ENCODE results near the gene FRK.

FRK gene

DNA sequence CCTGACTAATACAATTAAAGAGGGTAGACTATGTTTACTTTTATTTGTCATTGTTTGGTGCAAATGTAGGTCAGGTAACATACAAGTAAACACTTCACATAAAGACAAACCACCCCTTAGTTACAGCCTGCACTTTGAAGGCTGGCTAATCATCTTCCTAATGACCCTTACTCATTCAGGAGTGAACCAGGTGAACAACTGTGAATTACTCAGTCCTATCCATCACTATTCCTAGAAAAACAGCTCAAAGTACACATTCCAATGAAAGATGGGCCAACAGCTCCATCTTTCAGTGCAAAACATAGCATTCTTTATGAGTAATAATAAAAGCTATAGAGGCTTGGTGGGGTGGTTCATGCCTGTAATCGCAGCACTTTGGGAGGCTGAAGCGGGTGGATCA is 78.2 kb downstream of the FRK start:
- no peak for DNase-seq (ENCODE audit: low spot score)
- Histone ChIP-seq H2BK15ac (ENCODE audit: low read length) (no peak overlapping the region), H3K9me3 (replicated peaks in 1 of 2; ENCODE audit: control insufficient read depth in 2 of 2, insufficient read depth in 1 of 2, low read depth in 1 of 2, low read length in 2 of 2) (no peaks in the 10 kb centered on the region), H2AK5ac (ENCODE audit: low read depth, low read length) (no peak overlapping the region), H3K79me1 (ENCODE audit: low read depth, low read length) (no peaks in the 10 kb centered on the region), H3K4me3 (ENCODE audit: low read length in 2 of 2) (no peak overlapping the region), H3K23ac (ENCODE audit: low read depth, low read length, poor library complexity) (no peak overlapping the region), H2BK5ac (ENCODE audit: low read length) (no peak overlapping the region), H3K4me1 (ENCODE audit: control insufficient read depth in 2 of 2, insufficient read depth in 1 of 2, low read depth in 1 of 2, low read length in 2 of 2) (no peaks in the 10 kb centered on the region), H3K18ac (ENCODE audit: low read length) (no peak overlapping the region), H4K8ac (ENCODE audit: low read depth, low read length) (no peak overlapping the region), H2BK12ac (ENCODE audit: low read length) (no peak overlapping the region), H3K27ac (replicated peaks; ENCODE audit: low read length) (no peak overlapping the region), H2BK120ac (ENCODE audit: low read depth, low read length) (no peak overlapping the region), H3K4me2 (ENCODE audit: insufficient read depth, low read length, poor library complexity, severe bottlenecking) (no peak overlapping the region), H3K14ac (ENCODE audit: low read length) (no peak overlapping the region), H2AFZ (ENCODE audit: low read length) (no peak overlapping the region), H3K36me3 (replicated peaks in 1 of 2; ENCODE audit: control insufficient read depth in 2 of 2, insufficient read depth in 2 of 2, low read length in 2 of 2) (no peaks in the 10 kb centered on the region), H3K9ac (ENCODE audit: low read depth, low read length, poor library complexity) (no peak overlapping the region), H3K27me3 (ENCODE audit: control insufficient read depth in 3 of 3, insufficient read depth in 3 of 3, low read depth in 1 of 3, low read length in 3 of 3) (no peaks in the 10 kb centered on the region), H4K91ac (ENCODE audit: low read depth, low read length, poor library complexity) (no peak overlapping the region), H3K4ac (ENCODE audit: low read length) (no peak overlapping the region)
- WGBS, 2 donors (ENCODE audit: extremely low coverage in 2 of 2, insufficient read length in 2 of 2, insufficient replicate concordance in 1 of 2), result no CpG with 5 or more reads among the region's 2 CpGs

DNA sequence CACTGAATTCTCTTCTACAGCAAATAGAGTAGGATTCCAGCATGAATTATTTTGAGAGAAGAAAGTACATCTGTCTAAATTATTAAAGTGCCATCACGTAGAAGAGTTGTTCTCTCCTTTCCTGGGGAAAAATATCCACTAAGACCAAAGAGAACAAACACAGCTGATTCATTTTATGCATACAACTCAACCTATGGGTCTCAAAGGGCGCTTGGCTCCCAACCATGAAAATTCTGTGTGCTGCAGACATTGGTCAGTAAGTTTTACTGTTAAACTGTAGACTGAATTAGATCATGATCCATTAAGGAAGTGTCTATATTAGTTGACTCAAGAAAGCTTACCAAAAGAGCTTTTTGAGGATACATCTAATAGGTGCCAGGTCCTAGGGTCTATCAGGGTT is 83.5 kb downstream of the FRK start:
- Histone ChIP-seq H3K4me3 (ENCODE audit: low read length in 2 of 2) (no peak overlapping the region), H3K23ac (ENCODE audit: low read depth, low read length, poor library complexity) (no peak overlapping the region), H4K8ac (ENCODE audit: low read depth, low read length) (no peak overlapping the region), H2AFZ (ENCODE audit: low read length) (no peak overlapping the region), H2BK120ac (ENCODE audit: low read depth, low read length) (no peak overlapping the region), H3K4ac (ENCODE audit: low read length) (no peak overlapping the region), H3K79me1 (ENCODE audit: low read depth, low read length) (no peaks in the 10 kb centered on the region), H3K9me3 (replicated peaks in 1 of 2; ENCODE audit: control insufficient read depth in 2 of 2, insufficient read depth in 1 of 2, low read depth in 1 of 2, low read length in 2 of 2) (no peaks in the 10 kb centered on the region), H3K9ac (ENCODE audit: low read depth, low read length, poor library complexity) (no peak overlapping the region), H3K14ac (ENCODE audit: low read length) (no peak overlapping the region), H3K27me3 (ENCODE audit: control insufficient read depth in 3 of 3, insufficient read depth in 3 of 3, low read depth in 1 of 3, low read length in 3 of 3) (no peaks in the 10 kb centered on the region), H3K4me1 (ENCODE audit: control insufficient read depth in 2 of 2, insufficient read depth in 1 of 2, low read depth in 1 of 2, low read length in 2 of 2) (no peaks in the 10 kb centered on the region), H2BK15ac (ENCODE audit: low read length) (no peak overlapping the region), H2AK5ac (ENCODE audit: low read depth, low read length) (no peak overlapping the region), H3K36me3 (replicated peaks in 1 of 2; ENCODE audit: control insufficient read depth in 2 of 2, insufficient read depth in 2 of 2, low read length in 2 of 2) (no peaks in the 10 kb centered on the region), H3K27ac (replicated peaks; ENCODE audit: low read length) (no peak overlapping the region), H3K4me2 (ENCODE audit: insufficient read depth, low read length, poor library complexity, severe bottlenecking) (no peak overlapping the region), H2BK12ac (ENCODE audit: low read length) (no peak overlapping the region), H2BK5ac (ENCODE audit: low read length) (no peak overlapping the region), H4K91ac (ENCODE audit: low read depth, low read length, poor library complexity) (no peak overlapping the region), H3K18ac (ENCODE audit: low read length) (no peak overlapping the region)
- no CpG with 5 or more reads among the region's 2 CpGs for WGBS, 2 donors (ENCODE audit: extremely low coverage in 2 of 2, insufficient read length in 2 of 2, insufficient replicate concordance in 1 of 2)
- no peak for DNase-seq (ENCODE audit: low spot score)

- H3K9me3 ChIP-seq (replicated peaks in 1 of 2; ENCODE audit: control insufficient read depth in 2 of 2, insufficient read depth in 1 of 2, low read depth in 1 of 2, low read length in 2 of 2), result no peaks in the 10 kb centered on the region
- H3K14ac ChIP-seq (ENCODE audit: low read length), result no peak overlapping the region
- H3K27ac ChIP-seq (replicated peaks; ENCODE audit: low read length), result no peak overlapping the region
- no peaks in the 10 kb centered on the region for H3K27me3 ChIP-seq (ENCODE audit: control insufficient read depth in 3 of 3, insufficient read depth in 3 of 3, low read depth in 1 of 3, low read length in 3 of 3)
- H3K4me1 ChIP-seq (ENCODE audit: control insufficient read depth in 2 of 2, insufficient read depth in 1 of 2, low read depth in 1 of 2, low read length in 2 of 2), result no peaks in the 10 kb centered on the region
- H2BK5ac ChIP-seq (ENCODE audit: low read length), result no peak overlapping the region
- H3K9ac ChIP-seq (ENCODE audit: low read depth, low read length, poor library complexity), result no peak overlapping the region
- H3K23ac ChIP-seq (ENCODE audit: low read depth, low read length, poor library complexity), result no peak overlapping the region
- H4K91ac ChIP-seq (ENCODE audit: low read depth, low read length, poor library complexity), result no peak overlapping the region
- no CpG with 5 or more reads among the region's 2 CpGs for WGBS, 2 donors (ENCODE audit: extremely low coverage in 2 of 2, insufficient read length in 2 of 2, insufficient replicate concordance in 1 of 2)
- no peak overlapping the region for H3K18ac ChIP-seq (ENCODE audit: low read length)
- H4K8ac ChIP-seq (ENCODE audit: low read depth, low read length), result no peak overlapping the region
- H3K4me2 ChIP-seq (ENCODE audit: insufficient read depth, low read length, poor library complexity, severe bottlenecking), result no peak overlapping the region
- no peak overlapping the region for H2BK120ac ChIP-seq (ENCODE audit: low read depth, low read length)
- H2BK15ac ChIP-seq (ENCODE audit: low read length), result no peak overlapping the region
- H2AFZ ChIP-seq (ENCODE audit: low read length), result no peak overlapping the region
- H2AK5ac ChIP-seq (ENCODE audit: low read depth, low read length), result no peak overlapping the region
- H3K79me1 ChIP-seq (ENCODE audit: low read depth, low read length), result no peaks in the 10 kb centered on the region
- no peak overlapping the region for H3K4ac ChIP-seq (ENCODE audit: low read length)
- DNase-seq (ENCODE audit: low spot score), result no peak
- H2BK12ac ChIP-seq (ENCODE audit: low read length), result no peak overlapping the region
- no peaks in the 10 kb centered on the region for H3K36me3 ChIP-seq (replicated peaks in 1 of 2; ENCODE audit: control insufficient read depth in 2 of 2, insufficient read depth in 2 of 2, low read length in 2 of 2)
- H3K4me3 ChIP-seq (ENCODE audit: low read length in 2 of 2), result no peak overlapping the region
Measured at GRCh38 chr6:115976321-115976870, 84.3 kb downstream of the FRK start.

DNA sequence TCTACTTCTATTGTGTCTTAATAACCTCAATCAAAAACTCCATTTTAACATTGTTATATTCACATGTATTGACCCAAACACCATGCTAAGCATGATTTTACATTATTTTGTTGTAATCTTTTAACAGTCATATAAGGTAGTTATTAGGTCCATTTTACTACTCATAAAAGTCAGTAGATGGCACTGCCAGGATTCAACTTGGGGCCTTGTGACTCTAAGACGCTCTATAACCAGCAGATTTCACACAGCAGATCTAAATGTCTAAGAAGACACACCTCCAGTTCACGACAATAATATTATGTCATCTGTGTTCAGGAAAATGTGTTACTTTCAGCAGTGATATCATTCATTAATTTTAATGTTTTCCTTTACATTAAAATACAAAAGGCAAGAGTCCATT is 88.0 kb downstream of the FRK start:
- Histone ChIP-seq H3K4ac (ENCODE audit: low read length) (no peak overlapping the region), H2BK5ac (ENCODE audit: low read length) (no peak overlapping the region), H4K91ac (ENCODE audit: low read depth, low read length, poor library complexity) (no peak overlapping the region), H2AK5ac (ENCODE audit: low read depth, low read length) (no peak overlapping the region), H3K9ac (ENCODE audit: low read depth, low read length, poor library complexity) (no peak overlapping the region), H3K18ac (ENCODE audit: low read length) (no peak overlapping the region), H2BK15ac (ENCODE audit: low read length) (no peak overlapping the region), H2BK12ac (ENCODE audit: low read length) (no peak overlapping the region), H2AFZ (ENCODE audit: low read length) (no peak overlapping the region), H2BK120ac (ENCODE audit: low read depth, low read length) (no peak overlapping the region), H3K27me3 (ENCODE audit: control insufficient read depth in 3 of 3, insufficient read depth in 3 of 3, low read depth in 1 of 3, low read length in 3 of 3) (no peaks in the 10 kb centered on the region), H3K4me1 (ENCODE audit: control insufficient read depth in 2 of 2, insufficient read depth in 1 of 2, low read depth in 1 of 2, low read length in 2 of 2) (peaks cover 0 to 4% of the 10 kb centered on the region in 2 donors), H3K23ac (ENCODE audit: low read depth, low read length, poor library complexity) (no peak overlapping the region), H3K9me3 (replicated peaks in 1 of 2; ENCODE audit: control insufficient read depth in 2 of 2, insufficient read depth in 1 of 2, low read depth in 1 of 2, low read length in 2 of 2) (no peaks in the 10 kb centered on the region), H3K79me1 (ENCODE audit: low read depth, low read length) (no peaks in the 10 kb centered on the region), H3K4me2 (ENCODE audit: insufficient read depth, low read length, poor library complexity, severe bottlenecking) (no peak overlapping the region), H3K14ac (ENCODE audit: low read length) (no peak overlapping the region), H4K8ac (ENCODE audit: low read depth, low read length) (no peak overlapping the region), H3K36me3 (replicated peaks in 1 of 2; ENCODE audit: control insufficient read depth in 2 of 2, insufficient read depth in 2 of 2, low read length in 2 of 2) (no peaks in the 10 kb centered on the region), H3K4me3 (ENCODE audit: low read length in 2 of 2) (no peak overlapping the region), H3K27ac (replicated peaks; ENCODE audit: low read length) (no peak overlapping the region)
- no CpG with 5 or more reads among the region's 2 CpGs for WGBS, 2 donors (ENCODE audit: extremely low coverage in 2 of 2, insufficient read length in 2 of 2, insufficient replicate concordance in 1 of 2)
- DNase-seq (ENCODE audit: low spot score), result no peak
